SK-N-SH treated with all-trans-retinoic acid at 6 μM for 48 hours (cell line): ENCODE data around the gene FBXL17.

Experiments used
- ISL1 ChIP-seq: fragments of 250-450 bp; sonication (Bioruptor Pico); IDR thresholded peaks from 2 replicates; pipeline ENCODE4 v2.1.2; 2022; ENCODE audit warnings: mild to moderate bottlenecking, moderate library complexity
- ZC3H10 ChIP-seq: fragments of 250-450 bp; sonication (Bioruptor Pico); IDR thresholded peaks from 2 replicates; pipeline ENCODE4 v1.5.1; 2021; ENCODE audit warnings: mild to moderate bottlenecking, moderate library complexity

DNA sequence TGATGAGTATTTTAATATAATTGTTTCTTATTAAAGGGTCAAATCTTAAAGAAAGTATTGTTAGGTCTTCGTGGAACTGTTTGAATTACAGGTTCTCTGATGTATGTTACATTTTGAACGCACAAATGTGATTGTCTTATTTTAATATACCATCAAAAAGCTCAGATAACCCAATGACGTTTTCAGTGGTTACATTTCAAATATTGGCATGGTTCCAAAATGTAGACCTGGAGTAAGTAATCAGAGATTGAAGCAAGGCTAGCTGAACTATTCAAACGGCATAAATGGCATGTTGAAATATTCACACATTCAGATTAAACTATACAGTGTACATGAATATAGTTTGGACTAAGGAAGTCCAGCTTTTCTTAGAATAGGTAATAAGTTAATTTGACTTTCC lies 429.4 kb downstream of the FBXL17 start:
- no peak for TF ChIP-seq ZC3H10 (CRISPR knock-in tag)
- TF ChIP-seq ISL1 (CRISPR knock-in tag) = no peak
